Coronary artery (tissue), 2 donors: ENCODE measurements around the gene COL9A3.

Experiments used
- DNase-seq: peaks from one replicate; pipeline ENCODE4 v3.0.0-alpha.2; 2017; ENCODE audit warnings: low spot score
- H3K27ac ChIP-seq, 2 donors: fragments of 200-600 bp; sonication (generic); one replicate each; pipeline ENCODE4 v1.5.1; 2016 to 2019
- H3K4me3 ChIP-seq: fragments of 200-600 bp; sonication (generic); 2 replicates; pipeline ENCODE4 v1.5.1; 2016; ENCODE audit warnings: mild to moderate bottlenecking, moderate library complexity
- CTCF ChIP-seq: fragments of 200-600 bp; sonication (generic); IDR thresholded peaks from one replicate; pipeline ENCODE4 v1.5.1; 2019; ENCODE audit warnings: antibody characterized with exemption

COL9A3 gene

DNA sequence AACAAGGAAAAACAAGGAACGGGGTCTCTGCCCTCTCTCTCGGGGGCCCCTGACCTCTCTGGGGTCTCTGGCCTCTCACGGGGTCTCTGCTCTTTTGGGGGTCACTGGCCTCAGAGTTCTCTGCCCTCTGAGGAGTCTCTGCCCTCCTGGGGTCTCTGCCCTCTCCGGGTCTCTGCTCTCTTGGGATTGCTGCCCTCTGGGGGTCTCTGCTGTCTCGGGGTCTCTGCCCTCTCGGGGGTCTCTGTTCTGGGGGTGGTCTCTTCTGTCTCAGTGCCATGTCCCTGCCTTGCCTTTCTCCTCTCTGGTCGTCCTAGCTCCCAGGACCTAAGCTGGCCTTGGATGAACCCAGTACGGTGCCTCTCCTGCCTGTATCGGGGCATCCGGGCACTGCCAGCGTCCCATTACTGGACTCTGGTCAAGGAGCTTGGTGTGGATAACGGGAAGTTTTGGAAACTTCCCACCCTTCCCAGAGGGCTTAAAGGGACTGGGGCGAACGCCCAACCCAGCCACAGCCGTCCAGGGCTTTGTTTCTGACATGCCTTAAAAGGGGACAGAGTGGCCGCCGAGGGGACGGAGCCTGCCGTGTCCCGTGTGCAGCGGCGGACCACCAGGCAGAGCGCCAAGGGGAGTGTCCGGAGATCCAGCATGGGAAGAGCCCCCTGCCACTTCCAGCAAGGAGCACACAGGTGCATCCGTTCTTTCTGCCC, 45.3 kb upstream of the COL9A3 start:
- H3K4me3 ChIP-seq: no peak overlapping the region
- DNase-seq: no peak
- no peak for TF ChIP-seq CTCF
- no peak overlapping the region for H3K27ac ChIP-seq

GRCh38 chr20:62772103-62772611, 44.7 kb upstream of the COL9A3 start:
- no peak for TF ChIP-seq CTCF
- no peak overlapping the region for H3K27ac ChIP-seq

DNA sequence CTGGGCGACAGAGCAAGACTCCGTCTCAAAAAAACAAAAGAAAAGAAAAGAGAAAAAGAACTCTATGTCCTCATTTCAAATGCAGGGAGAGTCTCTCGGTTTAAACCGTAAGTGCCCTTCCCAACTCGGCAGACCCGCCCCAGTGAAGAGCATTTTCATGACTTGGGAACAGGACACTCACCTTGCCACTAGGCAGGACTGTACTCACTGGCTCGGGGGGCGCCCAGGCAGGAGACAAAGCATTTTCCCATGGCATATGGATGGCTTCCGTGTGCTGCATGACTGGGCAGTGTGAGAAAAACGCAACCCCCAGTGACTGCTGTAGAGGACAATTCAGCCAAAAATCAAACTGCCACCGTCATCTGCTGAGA, 44.2 kb upstream of the COL9A3 start:
- Histone ChIP-seq H3K27ac (no peak overlapping the region), H3K4me3 (no peak overlapping the region)
- TF ChIP-seq CTCF: no peak
- no peak for DNase-seq

More at GRCh38 chr20:62772103-62772611, 44.7 kb upstream of the COL9A3 start:
- no peak overlapping the region for H3K4me3 ChIP-seq
- DNase-seq: no peak

GRCh38 chr20:62772990-62773844, 43.6 kb upstream of the COL9A3 start:
- Histone ChIP-seq H3K27ac (no peak overlapping the region), H3K4me3 (no peak overlapping the region)
- no peak for DNase-seq
- no peak for TF ChIP-seq CTCF

DNA sequence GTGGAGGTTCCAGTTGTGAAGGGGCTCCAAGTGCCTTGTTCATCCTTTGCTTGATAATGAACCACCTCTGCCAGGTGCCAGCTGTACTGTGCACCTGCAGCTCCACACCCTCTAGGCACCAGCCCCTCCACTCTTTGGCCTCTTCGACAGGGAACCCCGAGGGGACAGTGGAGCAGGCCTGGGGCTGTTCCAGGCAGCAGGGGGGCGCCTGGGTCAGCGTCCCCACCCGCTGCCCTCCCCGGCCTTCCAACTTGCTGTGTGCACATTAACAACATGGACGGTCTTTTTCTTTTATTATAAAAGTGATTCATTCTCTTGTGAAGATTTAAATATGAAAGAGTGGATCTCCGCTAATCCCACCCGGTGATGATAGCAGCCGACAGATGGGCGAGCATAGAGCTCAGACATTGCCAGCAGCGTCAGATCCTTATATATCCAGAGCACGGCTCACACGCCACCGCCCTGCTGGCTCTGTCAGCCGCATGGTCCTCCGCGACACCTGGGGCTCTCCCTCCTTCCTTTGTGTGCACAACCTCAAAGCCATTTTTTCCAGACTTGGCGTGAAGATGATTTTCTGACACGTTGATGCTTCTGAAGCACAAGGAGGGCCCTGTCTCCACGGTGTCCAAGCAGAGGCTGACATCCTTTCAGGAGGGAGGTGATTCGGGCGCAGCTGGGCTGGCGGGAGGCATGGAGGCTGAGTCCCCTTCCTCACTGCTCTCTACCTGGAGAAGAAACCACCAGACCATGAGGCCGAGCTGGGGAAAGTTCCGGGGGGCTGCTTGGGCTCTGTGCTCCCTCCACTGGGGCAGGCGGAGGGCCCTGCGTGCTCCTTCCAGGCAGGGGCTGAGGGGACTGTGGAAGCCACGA, 42.8 kb upstream of the COL9A3 start:
- DNase-seq: no peak
- Histone ChIP-seq H3K27ac (no peak overlapping the region), H3K4me3 (no peak overlapping the region)
- no peak for TF ChIP-seq CTCF

GRCh38 chr20:62774762-62775161, 42.1 kb upstream of the COL9A3 start:
- no peak for DNase-seq
- H3K4me3 ChIP-seq: no peak overlapping the region
- no peak overlapping the region for H3K27ac ChIP-seq
- TF ChIP-seq CTCF: no peak
